K562 (cell line): ENCODE measurements around the gene PDE8B.

Experiments
- BRF1 ChIP-seq: IDR thresholded peaks from 3 replicates; pipeline ENCODE4 v1.6.1; 2011; ENCODE audit warnings: borderline replicate concordance, mild to moderate bottlenecking; ENCODE audit not compliant: insufficient read length; ENCODE audit errors: extremely low read depth
- ZNF217 ChIP-seq: sonication (generic); formaldehyde crosslinking; IDR thresholded peaks from 2 replicates; pipeline ENCODE4 v1.8.0; 2022; ENCODE audit warnings: mild to moderate bottlenecking, missing genetic modification reagents

GRCh38 chr5:77223653-77224052 is 13.2 kb downstream of the PDE8B start:
- TF ChIP-seq ZNF217 (CRISPR knock-in tag): no peak
- TF ChIP-seq BRF1: no peak
